Mesodermal cell (in vitro differentiated cells): Measurements from ENCODE around the gene GNG7.
"Not testable (repeated sequence)": the region's sequence is repeated elsewhere in the genome, so short reads cannot be mapped to it uniquely, and the experiment has no call there.

Source experiments
- H3K27ac ChIP-seq: 2 replicates; pipeline ENCODE4 v1.7.0; 2013; ENCODE audit warnings: mild to moderate bottlenecking, low read depth, low read length, moderate library complexity; ENCODE audit not compliant: severe bottlenecking
- H3K36me3 ChIP-seq: 2 replicates; pipeline ENCODE4 v1.7.1; 2013; ENCODE audit warnings: mild to moderate bottlenecking, low read length, moderate library complexity; ENCODE audit not compliant: control insufficient read depth, insufficient read depth
- H3K4me1 ChIP-seq: one replicate; pipeline ENCODE4 v1.7.1; 2013; ENCODE audit warnings: mild to moderate bottlenecking, low read length; ENCODE audit not compliant: insufficient read depth, control insufficient read depth, poor library complexity, severe bottlenecking
- H3K4me3 ChIP-seq: 2 replicates; pipeline ENCODE4 v1.7.0; 2013; ENCODE audit warnings: low read length, control low read depth, mild to moderate bottlenecking; ENCODE audit not compliant: insufficient read depth, poor library complexity, severe bottlenecking; ENCODE audit errors: extremely low read depth
- H3K9me3 ChIP-seq: 2 replicates; pipeline ENCODE4 v1.7.1; 2013; ENCODE audit warnings: mild to moderate bottlenecking, low read length, moderate library complexity; ENCODE audit not compliant: control insufficient read depth
- WGBS, 2 experiments: methylation state at CpG; one replicate each; pipeline ENCODE4 v1.1.5; 2013; ENCODE audit warnings: missing lambda C conversion rate in 2 of 2; ENCODE audit not compliant: insufficient coverage in 2 of 2; 5-methylcytosine and 5-hydroxymethylcytosine counted together

Gene GNG7

DNA sequence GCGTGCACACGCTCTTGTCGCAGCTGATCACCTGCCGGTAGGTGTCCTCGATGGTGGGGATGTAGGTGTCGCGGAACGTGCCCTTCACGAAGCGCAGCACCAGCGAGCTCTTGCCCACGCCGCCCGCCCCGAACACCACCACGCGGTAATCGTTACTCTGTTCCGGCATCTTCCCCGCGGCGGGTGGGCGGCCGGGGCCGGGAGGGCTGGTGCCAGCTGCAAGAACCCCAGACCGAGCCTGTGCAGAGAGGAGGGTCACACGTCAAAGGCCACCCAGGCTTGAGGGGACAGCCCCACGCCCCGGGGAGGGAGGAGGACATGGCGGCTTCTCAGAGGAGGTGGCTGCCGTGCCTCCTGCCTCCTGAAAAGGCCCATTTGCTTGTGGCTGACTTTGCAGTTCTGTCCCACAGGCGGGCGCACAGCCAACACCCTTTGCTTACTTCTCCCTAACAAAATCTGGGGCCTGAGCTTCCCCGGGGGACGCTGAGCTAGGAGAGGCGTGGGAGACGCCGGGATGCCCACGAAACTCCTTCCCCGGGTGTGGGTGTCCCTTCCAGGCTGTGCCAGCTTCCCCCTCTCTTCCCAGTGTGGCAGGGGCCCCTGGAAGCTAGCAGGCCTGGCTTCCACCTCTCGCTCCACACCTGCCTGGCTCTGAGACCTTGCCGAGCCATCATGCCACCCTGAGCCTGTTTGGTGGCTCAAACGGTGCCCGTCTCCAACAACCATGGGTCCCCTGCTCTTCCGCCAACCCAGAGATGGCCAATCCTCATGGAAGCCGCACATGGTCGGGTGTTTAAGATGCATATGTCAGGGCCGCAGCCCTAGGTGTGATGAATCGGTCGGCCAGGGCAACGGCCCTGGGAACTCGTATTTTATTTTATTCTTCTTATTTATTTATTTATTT, 15.4 kb upstream of the GNG7 start:
- peaks cover 5% of the 10 kb centered on the region for H3K4me1 ChIP-seq
- 95% methylated on average over 32 to 45 of the region's 52 CpGs for WGBS, 2 experiments
- no peaks in the 10 kb centered on the region for H3K36me3 ChIP-seq
- H3K4me3 ChIP-seq = no peak overlapping the region
- H3K9me3 ChIP-seq = peaks cover 9% of the 10 kb centered on the region
- H3K27ac ChIP-seq = no peak overlapping the region

DNA sequence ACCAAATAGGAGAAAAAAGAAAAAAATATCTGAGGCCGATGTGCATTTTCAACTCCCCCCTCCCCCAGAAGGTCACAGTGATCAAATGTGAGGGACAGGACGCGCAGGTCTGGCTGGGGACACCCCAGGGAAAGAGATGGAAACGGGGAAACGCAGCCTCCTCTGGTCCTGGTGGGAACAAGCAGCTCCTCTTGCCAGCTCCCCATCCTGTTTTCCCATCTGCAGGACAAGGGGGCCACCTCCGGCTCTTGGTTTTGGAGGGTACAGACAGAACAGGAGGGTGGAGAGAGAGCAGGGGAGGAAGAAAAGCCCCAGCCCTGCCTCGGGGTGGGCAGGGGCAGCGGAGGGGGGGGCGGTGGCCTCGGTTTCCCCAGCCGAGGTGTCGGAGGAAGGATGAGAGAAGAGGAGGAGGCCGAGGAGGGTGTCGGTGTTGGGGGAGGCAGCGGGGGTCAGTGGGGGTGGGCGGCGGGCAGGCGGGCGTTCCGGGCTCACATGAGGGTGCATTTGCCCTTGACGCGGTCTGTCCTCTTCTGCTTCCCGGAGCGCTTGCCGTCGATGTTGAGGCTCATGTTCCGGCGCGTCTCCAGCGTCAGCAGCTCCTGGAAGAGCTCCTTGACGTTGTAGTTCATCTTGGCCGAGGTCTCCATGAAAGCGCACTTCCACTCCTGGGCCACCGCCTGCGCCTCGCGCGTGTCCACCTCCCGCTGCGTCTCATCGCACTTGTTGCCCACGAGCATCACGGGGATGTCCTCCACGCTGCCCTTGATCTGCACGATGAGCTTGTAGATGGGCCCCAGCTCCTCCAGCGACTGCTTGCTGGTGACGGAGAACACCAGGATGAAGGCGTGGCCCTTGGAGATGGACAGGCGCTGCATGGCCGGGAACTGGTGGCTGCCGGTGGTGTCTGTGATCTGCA, 14.5 kb upstream of the GNG7 start:
- H3K9me3 ChIP-seq = peaks cover 9% of the 10 kb centered on the region
- H3K36me3 ChIP-seq = no peaks in the 10 kb centered on the region
- WGBS, 2 experiments = 94 to 97% methylated on average over 35 to 43 of the region's 51 CpGs
- H3K27ac ChIP-seq = no peak overlapping the region
- no peak overlapping the region for H3K4me3 ChIP-seq
- H3K4me1 ChIP-seq = no peaks in the 10 kb centered on the region

DNA sequence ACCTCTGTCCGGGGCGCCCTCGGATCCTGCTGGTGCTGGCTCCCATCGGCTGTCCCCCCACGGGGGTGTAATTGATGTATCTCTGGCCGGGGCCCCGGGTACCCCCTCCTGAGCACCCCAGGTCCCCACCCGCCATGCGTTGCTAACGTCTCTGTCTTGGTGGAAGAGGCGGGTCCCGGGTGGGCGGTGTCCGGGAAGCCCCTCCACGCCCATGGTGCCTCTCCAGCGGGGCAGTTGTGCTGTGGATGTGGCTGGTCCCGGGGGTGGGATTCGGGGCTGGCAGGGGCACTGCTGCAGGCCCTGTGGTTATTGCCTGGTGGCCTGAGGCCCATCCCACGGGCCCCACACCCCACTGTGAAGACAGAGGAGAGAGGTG, 13.8 kb upstream of the GNG7 start:
- Histone ChIP-seq H3K9me3 (peaks cover 9% of the 10 kb centered on the region), H3K27ac (no peak overlapping the region), H3K36me3 (no peaks in the 10 kb centered on the region), H3K4me1 (no peaks in the 10 kb centered on the region), H3K4me3 (no peak overlapping the region)
- WGBS, 2 experiments = 94 to 96% methylated on average over 11 to 19 of the region's 19 CpGs

DNA sequence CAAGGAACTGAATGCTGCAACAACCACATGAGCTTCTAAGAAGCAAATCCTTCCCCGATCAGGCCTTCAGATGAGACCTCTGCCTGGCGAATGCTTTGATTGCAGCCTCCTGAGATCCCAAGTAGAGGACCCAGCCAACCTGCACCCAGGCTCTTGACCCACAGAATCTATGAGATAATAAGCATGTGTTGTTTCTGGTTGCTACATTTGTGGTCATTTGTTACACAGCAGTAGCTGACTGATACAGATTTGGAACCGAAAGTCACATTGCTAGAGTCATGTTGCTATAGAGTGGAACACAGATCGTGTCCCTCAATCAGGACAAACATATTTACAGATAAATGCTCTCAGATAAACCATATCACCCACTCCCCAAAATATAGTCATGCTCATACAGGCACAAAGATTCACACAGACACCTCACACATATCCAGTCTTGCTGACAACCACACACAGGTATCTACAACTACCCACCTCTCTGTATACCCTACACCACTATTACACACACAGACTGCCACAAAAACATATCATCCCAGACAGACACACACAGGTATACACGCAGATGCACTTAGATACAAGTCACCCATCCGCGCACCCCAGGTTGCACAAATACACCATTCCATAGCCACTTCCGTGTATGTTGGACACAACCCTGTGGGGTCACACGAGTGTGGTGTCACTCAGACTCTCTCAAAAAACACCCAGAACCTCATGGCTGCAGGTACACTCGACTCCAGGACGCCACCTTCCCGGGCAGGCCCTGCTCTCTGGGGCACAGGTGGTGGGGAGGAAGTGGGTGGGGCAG, 13.2 kb upstream of the GNG7 start:
- Histone ChIP-seq H3K36me3 (no peaks in the 10 kb centered on the region), H3K27ac (no peak overlapping the region), H3K4me1 (no peaks in the 10 kb centered on the region), H3K4me3 (no peak overlapping the region), H3K9me3 (peaks cover 9% of the 10 kb centered on the region)
- 94 to 95% methylated on average over 8 to 10 of the region's 12 CpGs for WGBS, 2 experiments

DNA sequence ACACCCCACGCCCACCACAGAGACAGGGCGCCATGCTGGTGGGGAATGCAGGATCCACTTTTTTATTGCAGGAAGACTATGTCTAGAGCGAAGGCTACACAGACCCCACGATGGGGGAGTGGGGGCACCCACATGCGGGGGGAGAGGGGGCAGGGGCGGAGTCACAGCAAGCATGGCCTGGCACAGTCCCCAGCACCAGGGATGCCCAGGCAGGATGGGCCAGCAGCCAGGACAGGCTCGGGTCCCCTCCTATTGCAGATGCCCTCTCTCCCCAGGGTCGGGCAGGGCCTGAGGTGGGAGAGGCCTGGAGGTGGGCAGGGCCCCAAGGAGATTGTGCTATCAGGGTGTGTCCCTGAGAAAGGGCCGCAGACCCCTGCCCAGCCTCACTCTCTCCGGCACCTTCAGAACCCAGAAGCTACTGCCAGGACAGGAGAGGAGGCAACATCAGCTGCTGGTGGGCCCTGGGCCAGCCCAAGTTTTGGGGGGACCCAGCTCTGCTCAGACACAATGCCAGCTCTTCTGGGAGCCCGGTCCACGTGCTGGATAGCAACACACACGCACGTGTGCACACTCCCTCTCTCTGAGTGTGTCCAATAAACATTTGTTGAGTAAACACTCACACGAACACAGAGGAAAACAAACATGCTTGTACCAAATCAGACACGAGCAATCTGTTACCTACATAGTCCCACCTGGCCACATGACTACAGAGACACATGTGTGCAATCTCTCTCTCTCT, 12.2 kb upstream of the GNG7 start:
- WGBS, 2 experiments = 88 to 97% methylated on average over 12 to 13 of the region's 16 CpGs
- Histone ChIP-seq H3K4me1 (no peaks in the 10 kb centered on the region), H3K9me3 (peaks cover 9% of the 10 kb centered on the region), H3K27ac (no peak overlapping the region), H3K36me3 (no peaks in the 10 kb centered on the region), H3K4me3 (no peak overlapping the region)

DNA sequence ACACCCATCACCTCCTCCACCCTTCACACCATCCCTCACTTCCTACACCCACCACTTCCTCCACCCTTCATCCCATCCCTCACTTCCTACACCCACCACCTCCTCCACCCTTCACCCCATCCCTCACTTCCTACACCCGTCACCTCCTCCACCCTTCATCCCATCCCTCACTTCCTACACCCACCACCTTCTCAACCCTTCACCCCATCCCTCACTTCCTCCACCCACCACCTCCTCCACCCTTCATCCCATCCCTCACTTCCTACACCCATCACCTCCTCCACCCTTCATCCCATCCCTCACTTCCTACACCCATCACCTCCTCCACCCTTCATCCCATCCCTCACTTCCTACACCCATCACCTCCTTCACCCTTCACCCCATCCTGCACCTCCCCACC, 11.6 kb upstream of the GNG7 start:
- H3K4me3 ChIP-seq, H3K9me3 ChIP-seq, H3K27ac ChIP-seq, H3K36me3 ChIP-seq, H3K4me1 ChIP-seq: not testable (repeated sequence)
- 100% methylated on average over 1 of the region's 1 CpG for WGBS, 2 experiments

DNA sequence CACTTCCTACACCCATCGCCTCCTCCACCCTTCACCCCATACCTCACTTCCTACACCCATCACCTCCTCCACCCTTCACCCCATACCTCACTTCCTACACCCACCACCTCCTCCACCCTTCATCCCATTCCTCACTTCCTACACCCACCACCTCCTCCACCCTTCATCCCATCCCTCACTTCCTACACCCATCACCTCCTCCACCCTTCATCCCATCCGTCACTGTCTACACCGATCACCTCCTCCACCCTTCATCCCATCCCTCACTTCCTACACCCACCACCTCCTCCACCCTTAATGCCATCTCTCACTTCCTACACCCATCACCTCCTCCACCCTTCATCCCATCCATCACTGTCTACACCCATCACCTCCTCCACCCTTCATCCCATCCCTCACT, 10.7 kb upstream of the GNG7 start:
- WGBS, 2 experiments = 69 to 76% methylated on average over 2 to 3 of the region's 3 CpGs
- not testable (repeated sequence) for H3K9me3 ChIP-seq, H3K4me3 ChIP-seq, H3K36me3 ChIP-seq, H3K27ac ChIP-seq, H3K4me1 ChIP-seq

DNA sequence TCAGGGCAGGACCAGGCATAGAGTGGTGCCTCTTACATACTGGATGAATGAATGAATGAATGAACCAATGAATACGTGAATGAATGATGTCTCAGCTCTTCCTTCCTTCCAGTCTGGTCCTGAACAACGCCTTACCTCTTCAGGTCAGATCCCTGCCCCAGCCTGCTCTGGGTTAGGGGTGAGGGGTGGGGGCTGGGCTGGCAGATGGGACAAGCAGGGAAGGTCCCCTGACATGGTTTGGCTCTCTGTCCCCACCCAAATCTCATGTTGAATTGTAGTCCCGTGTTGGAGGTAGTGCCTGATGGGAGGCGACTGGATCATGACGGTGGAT, 9.3 kb upstream of the GNG7 start:
- no peak overlapping the region for H3K27ac ChIP-seq
- no peak overlapping the region for H3K4me3 ChIP-seq
- no peaks in the 10 kb centered on the region for H3K36me3 ChIP-seq
- WGBS, 2 experiments = 40 to 74% methylated on average over 1 to 5 of the region's 5 CpGs
- H3K4me1 ChIP-seq = no peaks in the 10 kb centered on the region
- peaks cover 9% of the 10 kb centered on the region for H3K9me3 ChIP-seq

DNA sequence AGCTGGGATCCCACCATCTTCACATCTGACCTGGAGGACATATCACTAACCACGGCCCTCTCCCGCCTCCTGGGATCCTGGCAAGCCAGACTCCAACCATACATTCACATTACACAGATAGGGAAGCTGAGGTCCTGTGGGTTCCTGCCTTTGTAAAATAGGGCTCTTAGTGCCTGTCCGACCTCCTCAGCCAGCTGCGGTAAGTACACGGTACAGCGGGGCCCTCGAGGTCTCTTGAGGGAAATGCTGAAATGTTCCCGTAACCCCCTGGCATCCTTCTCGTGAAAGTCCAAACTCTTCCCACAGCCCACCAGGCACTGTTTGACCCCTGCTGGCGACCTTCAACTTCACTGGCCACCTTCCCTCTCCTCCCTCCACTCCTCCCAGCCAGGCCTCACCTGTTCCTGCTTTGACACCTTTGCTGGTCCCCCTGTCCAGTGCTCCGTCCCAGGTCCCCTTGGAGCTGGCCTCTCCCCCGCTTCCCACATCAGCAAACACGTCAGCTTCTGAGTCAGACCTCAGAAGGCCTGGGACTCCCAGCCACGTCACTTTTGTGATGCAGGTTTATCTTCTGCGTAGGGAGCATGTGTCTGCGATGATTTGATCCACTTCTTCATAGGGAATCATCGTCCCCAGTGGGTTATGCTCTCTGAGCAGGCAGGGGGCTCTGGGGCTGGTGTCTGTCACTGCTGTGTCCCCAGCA, 8.8 kb upstream of the GNG7 start:
- no peaks in the 10 kb centered on the region for H3K4me1 ChIP-seq
- no peaks in the 10 kb centered on the region for H3K36me3 ChIP-seq
- H3K27ac ChIP-seq = no peak overlapping the region
- WGBS, 2 experiments = 78 to 83% methylated on average over 15 to 17 of the region's 17 CpGs
- H3K9me3 ChIP-seq = peaks cover 9% of the 10 kb centered on the region
- H3K4me3 ChIP-seq = no peak overlapping the region
